ENCODE data around the gene TTC34.

GRCh38 chr1:2820731-2821372 lies 19.4 kb upstream of the TTC34 start:
- TF ChIP-seq CTCF (IDR thresholded peaks at IDR 0.05), result no peak
- no peak for TF ChIP-seq EP300 (IDR thresholded peaks at IDR 0.05)
- no peak for TF ChIP-seq POLR2A (IDR thresholded peaks at IDR 0.05)

All from ovary (tissue), 3 donors.